ENCODE data around the gene OAS3.

Gene OAS3

DNA sequence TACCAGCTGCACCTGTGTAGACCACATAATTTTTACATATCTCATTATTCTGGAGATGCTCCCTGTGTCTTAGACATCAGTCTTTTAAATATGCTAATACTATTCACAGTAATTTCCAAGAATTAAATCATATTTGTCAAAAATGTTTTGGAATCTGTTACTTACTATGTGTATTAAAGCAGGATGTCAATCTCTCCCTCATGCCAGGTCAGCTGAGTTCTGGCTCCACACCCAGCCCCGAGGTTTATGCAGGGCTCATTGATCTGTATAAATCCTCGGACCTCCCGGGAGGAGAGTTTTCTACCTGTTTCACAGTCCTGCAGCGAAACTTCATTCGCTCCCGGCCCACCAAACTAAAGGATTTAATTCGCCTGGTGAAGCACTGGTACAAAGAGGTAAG, 67.9 kb downstream of the OAS3 start:
- no peak for DNase-seq (ENCODE audit: extremely low read depth, low read depth)
- TF ChIP-seq, protein P1, sequence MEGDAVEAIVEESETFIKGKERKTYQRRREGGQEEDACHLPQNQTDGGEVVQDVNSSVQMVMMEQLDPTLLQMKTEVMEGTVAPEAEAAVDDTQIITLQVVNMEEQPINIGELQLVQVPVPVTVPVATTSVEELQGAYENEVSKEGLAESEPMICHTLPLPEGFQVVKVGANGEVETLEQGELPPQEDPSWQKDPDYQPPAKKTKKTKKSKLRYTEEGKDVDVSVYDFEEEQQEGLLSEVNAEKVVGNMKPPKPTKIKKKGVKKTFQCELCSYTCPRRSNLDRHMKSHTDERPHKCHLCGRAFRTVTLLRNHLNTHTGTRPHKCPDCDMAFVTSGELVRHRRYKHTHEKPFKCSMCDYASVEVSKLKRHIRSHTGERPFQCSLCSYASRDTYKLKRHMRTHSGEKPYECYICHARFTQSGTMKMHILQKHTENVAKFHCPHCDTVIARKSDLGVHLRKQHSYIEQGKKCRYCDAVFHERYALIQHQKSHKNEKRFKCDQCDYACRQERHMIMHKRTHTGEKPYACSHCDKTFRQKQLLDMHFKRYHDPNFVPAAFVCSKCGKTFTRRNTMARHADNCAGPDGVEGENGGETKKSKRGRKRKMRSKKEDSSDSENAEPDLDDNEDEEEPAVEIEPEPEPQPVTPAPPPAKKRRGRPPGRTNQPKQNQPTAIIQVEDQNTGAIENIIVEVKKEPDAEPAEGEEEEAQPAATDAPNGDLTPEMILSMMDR (IDR thresholded peaks at IDR 0.05; ENCODE audit: low read depth, low read length), result no peak

DNA sequence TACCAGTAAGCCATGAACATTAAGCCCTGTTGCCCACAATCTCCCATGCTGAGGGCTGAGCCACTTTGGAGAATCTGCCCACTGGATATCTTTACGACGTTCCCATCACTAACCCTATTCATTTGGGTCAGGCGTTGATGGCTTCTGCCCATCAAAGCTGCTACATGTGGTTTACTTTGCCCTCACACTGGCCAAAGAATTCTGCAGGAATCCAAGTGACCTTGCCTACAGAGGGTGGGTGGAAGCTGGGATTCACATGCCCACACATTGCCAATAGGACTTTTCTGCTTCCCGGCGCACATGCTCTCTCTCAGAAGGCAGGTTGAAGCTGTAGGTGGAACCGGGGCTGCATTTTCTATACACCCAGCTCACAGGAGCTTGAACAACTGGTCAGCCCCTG, 68.4 kb downstream of the OAS3 start:
- TF ChIP-seq, protein P1 (IDR thresholded peaks at IDR 0.05; ENCODE audit: low read depth, low read length), result no peak
- DNase-seq (ENCODE audit: extremely low read depth, low read depth), result no peak

DNA sequence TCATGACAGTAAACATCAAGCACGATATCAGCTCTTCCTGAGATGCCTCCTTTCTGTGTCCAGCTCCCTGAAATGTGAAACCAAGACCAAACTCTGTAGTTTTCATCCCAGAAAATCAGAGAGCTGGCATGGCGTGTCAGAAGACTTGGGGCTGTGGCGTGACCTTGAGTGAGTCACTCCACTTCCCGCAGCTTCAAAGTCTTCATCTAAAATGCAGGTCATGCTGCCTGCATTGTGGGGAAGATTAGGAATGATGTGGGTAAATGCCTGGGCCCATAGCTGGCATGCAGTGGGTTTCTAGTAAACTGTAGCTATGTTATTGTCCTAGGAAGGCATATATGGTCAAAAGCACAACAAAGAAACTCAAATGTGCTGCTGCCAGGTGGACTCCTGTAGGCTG, 68.9 kb downstream of the OAS3 start:
- DNase-seq (ENCODE audit: extremely low read depth, low read depth), result peak; percentile 52

GRCh38 chr12:113010701-113011100, 72.4 kb downstream of the OAS3 start:
- no peak for DNase-seq (ENCODE audit: extremely low read depth, low read depth)
- TF ChIP-seq, protein P1 (IDR thresholded peaks at IDR 0.05; ENCODE audit: low read depth, low read length), result no peak

More for the DNA sequence above, 68.9 kb downstream of the OAS3 start:
- TF ChIP-seq, protein P1 (IDR thresholded peaks at IDR 0.05; ENCODE audit: low read depth, low read length), result no peak

GRCh38 chr12:113014565-113014964, 76.3 kb downstream of the OAS3 start:
- no peak for DNase-seq (ENCODE audit: extremely low read depth, low read depth)
- TF ChIP-seq, protein P1 (IDR thresholded peaks at IDR 0.05; ENCODE audit: low read depth, low read length), result no peak

- TF ChIP-seq, protein P1 (IDR thresholded peaks at IDR 0.05; ENCODE audit: low read depth, low read length), result no peak
- no peak for DNase-seq (ENCODE audit: extremely low read depth, low read depth)
Measured at GRCh38 chr12:113016796-113017195, 78.5 kb downstream of the OAS3 start.

DNA sequence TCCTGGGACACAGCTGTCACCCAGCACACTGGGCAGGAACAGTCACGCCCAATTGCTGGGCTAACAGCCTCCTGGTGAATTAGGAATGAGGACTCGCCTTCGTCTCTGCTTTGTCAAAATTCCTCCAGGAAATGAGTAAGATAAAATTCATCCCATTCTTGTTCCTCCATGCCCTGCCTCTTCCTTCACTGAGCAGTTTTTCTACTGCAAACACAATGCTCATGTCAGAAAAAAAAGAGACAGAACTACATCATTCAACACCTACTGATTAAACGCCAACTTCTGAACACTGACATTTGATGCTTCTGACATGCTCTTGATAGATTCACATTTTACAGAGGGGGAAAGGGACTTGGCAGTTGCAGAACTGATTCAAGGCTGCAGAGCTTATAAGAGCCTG, 80.8 kb downstream of the OAS3 start:
- no peak for DNase-seq (ENCODE audit: extremely low read depth, low read depth)
- TF ChIP-seq, protein P1 (IDR thresholded peaks at IDR 0.05; ENCODE audit: low read depth, low read length), result no peak

Data from AG09319 (cell line).